Measurements from ENCODE around the gene GPRC5B.

GPRC5B gene

DNA sequence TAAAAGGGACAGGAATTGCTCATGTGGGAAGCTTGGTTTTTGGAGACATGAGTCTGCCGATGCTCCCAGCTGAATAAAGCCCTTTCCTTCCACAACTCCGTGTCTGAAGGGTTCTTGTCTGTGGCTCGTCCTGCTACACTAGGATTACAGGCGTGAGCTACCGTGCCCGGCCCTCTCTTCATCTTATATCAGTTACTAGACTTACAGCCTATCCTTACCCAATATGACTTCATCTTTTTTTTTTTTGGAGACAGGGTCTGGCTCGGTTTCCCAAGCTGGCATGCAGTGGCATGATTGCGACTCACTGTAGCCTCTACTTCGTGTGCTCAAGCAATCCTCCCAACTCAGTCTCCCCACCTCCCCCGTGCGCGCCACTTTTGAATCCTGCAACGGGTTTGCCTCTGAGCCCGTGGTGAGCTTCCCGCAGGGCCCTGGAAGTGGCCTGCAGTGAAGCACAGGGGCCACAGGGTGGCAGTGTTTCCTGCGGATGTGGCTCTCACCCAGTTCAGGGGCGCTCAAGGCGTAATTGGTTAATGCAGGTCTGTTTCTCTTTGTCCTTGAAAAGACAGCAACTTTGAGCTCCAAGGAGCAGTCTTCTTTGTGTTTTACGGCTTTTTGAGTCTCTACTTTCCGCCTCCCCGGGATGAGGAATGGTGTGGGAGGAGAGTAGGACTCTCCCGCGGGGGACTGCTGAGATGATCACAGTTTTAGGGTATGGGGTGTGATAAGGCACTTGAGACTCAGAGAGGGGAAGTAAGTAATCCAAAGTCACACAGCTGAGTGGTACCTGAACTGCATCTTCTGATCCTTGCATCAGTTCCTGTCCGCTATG, 22.7 kb upstream of the GPRC5B start:
- Histone ChIP-seq H3K9ac (ENCODE audit: low read depth, low read length, poor library complexity, severe bottlenecking) (no peak overlapping the region), H2AFZ (ENCODE audit: low read length) (peak overlapping the region; percentile 86), H3K36me3 (ENCODE audit: insufficient read depth, low read length) (no peaks in the 10 kb centered on the region), H3K9me2 (replicated peaks; ENCODE audit: low read depth, low read length) (no peaks in the 10 kb centered on the region), H3K4me2 (ENCODE audit: low read depth, low read length, poor library complexity, severe bottlenecking) (peak overlapping the region; percentile 34), H3K9me3 (ENCODE audit: insufficient read depth, low read depth, low read length) (no peaks in the 10 kb centered on the region), H3K4me3 (ENCODE audit: low read length, poor library complexity, severe bottlenecking) (no peak overlapping the region), H3K79me2 (ENCODE audit: insufficient read depth, low read length) (no peaks in the 10 kb centered on the region), H3F3A (ENCODE audit: low read depth) (no peaks in the 10 kb centered on the region), H3K27me3 (ENCODE audit: insufficient read depth, low read length, poor library complexity, severe bottlenecking) (no peaks in the 10 kb centered on the region), H3K4me1 (ENCODE audit: insufficient read depth, low read length, poor library complexity, severe bottlenecking) (no peaks in the 10 kb centered on the region), H4K20me1 (ENCODE audit: insufficient read depth, low read length, poor library complexity, severe bottlenecking) (no peaks in the 10 kb centered on the region)
- TF ChIP-seq EZH2phosphoT487 (IDR thresholded peaks at IDR 0.05; ENCODE audit: borderline replicate concordance): no peak
- TF ChIP-seq, protein P1, sequence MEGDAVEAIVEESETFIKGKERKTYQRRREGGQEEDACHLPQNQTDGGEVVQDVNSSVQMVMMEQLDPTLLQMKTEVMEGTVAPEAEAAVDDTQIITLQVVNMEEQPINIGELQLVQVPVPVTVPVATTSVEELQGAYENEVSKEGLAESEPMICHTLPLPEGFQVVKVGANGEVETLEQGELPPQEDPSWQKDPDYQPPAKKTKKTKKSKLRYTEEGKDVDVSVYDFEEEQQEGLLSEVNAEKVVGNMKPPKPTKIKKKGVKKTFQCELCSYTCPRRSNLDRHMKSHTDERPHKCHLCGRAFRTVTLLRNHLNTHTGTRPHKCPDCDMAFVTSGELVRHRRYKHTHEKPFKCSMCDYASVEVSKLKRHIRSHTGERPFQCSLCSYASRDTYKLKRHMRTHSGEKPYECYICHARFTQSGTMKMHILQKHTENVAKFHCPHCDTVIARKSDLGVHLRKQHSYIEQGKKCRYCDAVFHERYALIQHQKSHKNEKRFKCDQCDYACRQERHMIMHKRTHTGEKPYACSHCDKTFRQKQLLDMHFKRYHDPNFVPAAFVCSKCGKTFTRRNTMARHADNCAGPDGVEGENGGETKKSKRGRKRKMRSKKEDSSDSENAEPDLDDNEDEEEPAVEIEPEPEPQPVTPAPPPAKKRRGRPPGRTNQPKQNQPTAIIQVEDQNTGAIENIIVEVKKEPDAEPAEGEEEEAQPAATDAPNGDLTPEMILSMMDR (conservative IDR thresholded peaks at IDR 0.05; ENCODE audit: low read length): peak; percentile 99

DNA sequence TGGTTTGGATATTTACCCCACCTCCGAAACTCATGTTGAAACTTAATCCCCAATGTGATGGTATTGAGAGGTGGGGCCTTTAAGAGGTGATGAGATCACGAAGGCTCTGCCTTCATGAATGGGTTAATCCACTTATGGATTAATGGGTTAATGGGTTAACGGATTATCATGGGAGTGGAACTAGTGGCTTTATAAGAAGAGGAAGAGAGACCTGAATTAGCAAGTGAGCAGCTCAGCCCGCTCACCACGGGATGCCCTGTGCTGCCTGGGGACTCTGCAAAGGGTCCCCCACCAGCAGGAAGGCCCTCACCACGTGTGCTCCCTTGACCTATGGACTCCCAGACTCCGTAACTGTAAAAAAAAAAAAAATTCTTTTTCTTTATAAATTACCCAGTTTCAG, 16.5 kb upstream of the GPRC5B start:
- no peak for TF ChIP-seq EZH2phosphoT487 (IDR thresholded peaks at IDR 0.05; ENCODE audit: borderline replicate concordance)
- TF ChIP-seq, protein P1 (conservative IDR thresholded peaks at IDR 0.05; ENCODE audit: low read length): no peak
- H3K4me2 ChIP-seq (ENCODE audit: low read depth, low read length, poor library complexity, severe bottlenecking): no peak overlapping the region

DNA sequence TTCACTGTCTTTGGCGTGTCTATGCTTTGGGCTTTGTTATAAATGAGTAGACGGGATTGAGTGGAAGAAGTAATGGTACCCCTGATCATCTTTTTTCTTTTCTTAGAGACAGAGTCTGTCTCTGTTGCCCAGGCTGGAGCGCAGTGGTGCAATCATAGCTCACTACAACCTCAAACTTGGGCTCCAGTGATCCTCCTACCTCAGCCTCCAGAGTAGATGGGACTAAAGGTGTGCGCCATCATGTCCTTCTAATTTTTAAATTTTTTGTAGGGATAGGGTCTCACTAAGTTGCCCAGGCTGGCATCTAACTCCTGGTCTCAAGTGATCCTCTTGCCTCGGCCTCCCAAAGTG, 14.9 kb upstream of the GPRC5B start:
- TF ChIP-seq, protein P1 (conservative IDR thresholded peaks at IDR 0.05; ENCODE audit: low read length): peak; percentile 12; the same call in 1 of the 2 replicates
- TF ChIP-seq EZH2phosphoT487 (IDR thresholded peaks at IDR 0.05; ENCODE audit: borderline replicate concordance): no peak
- Histone ChIP-seq H3K36me3 (ENCODE audit: insufficient read depth, low read length) (no peaks in the 10 kb centered on the region), H3F3A (ENCODE audit: low read depth) (no peaks in the 10 kb centered on the region), H2AFZ (ENCODE audit: low read length) (no peak overlapping the region), H3K27me3 (ENCODE audit: insufficient read depth, low read length, poor library complexity, severe bottlenecking) (no peaks in the 10 kb centered on the region), H3K4me1 (ENCODE audit: insufficient read depth, low read length, poor library complexity, severe bottlenecking) (no peaks in the 10 kb centered on the region), H3K4me2 (ENCODE audit: low read depth, low read length, poor library complexity, severe bottlenecking) (no peak overlapping the region), H3K9ac (ENCODE audit: low read depth, low read length, poor library complexity, severe bottlenecking) (no peak overlapping the region), H3K9me3 (ENCODE audit: insufficient read depth, low read depth, low read length) (no peaks in the 10 kb centered on the region), H3K4me3 (ENCODE audit: low read length, poor library complexity, severe bottlenecking) (no peak overlapping the region), H3K79me2 (ENCODE audit: insufficient read depth, low read length) (no peaks in the 10 kb centered on the region), H4K20me1 (ENCODE audit: insufficient read depth, low read length, poor library complexity, severe bottlenecking) (no peaks in the 10 kb centered on the region), H3K9me2 (replicated peaks; ENCODE audit: low read depth, low read length) (no peaks in the 10 kb centered on the region)

More for the DNA sequence above, 16.5 kb upstream of the GPRC5B start:
- Histone ChIP-seq H2AFZ (ENCODE audit: low read length) (no peak overlapping the region), H3K9me2 (replicated peaks; ENCODE audit: low read depth, low read length) (no peaks in the 10 kb centered on the region), H4K20me1 (ENCODE audit: insufficient read depth, low read length, poor library complexity, severe bottlenecking) (no peaks in the 10 kb centered on the region), H3K27me3 (ENCODE audit: insufficient read depth, low read length, poor library complexity, severe bottlenecking) (no peaks in the 10 kb centered on the region), H3K9me3 (ENCODE audit: insufficient read depth, low read depth, low read length) (no peaks in the 10 kb centered on the region), H3K4me1 (ENCODE audit: insufficient read depth, low read length, poor library complexity, severe bottlenecking) (no peaks in the 10 kb centered on the region), H3K36me3 (ENCODE audit: insufficient read depth, low read length) (no peaks in the 10 kb centered on the region), H3K4me3 (ENCODE audit: low read length, poor library complexity, severe bottlenecking) (no peak overlapping the region), H3F3A (ENCODE audit: low read depth) (no peaks in the 10 kb centered on the region), H3K9ac (ENCODE audit: low read depth, low read length, poor library complexity, severe bottlenecking) (no peak overlapping the region), H3K79me2 (ENCODE audit: insufficient read depth, low read length) (no peaks in the 10 kb centered on the region)
